ENCODE results near the gene HADHB.

The HADHB gene

GRCh38 chr2:26244309-26245230, at the start of gene HADHB, which contains the start of gene HADHA:
Gene HADHB, plus strand, starts transcription at chr2:26244939. Its CDS starts 9,316 bp downstream, at chr2:26254255.
Gene HADHA, minus strand, starts transcription at chr2:26244632. Its CDS starts 36 bp downstream, at chr2:26244596.
- DNase-seq (ENCODE audit: low read depth in 2 of 2), result peak; percentile 65 to 73

DNA sequence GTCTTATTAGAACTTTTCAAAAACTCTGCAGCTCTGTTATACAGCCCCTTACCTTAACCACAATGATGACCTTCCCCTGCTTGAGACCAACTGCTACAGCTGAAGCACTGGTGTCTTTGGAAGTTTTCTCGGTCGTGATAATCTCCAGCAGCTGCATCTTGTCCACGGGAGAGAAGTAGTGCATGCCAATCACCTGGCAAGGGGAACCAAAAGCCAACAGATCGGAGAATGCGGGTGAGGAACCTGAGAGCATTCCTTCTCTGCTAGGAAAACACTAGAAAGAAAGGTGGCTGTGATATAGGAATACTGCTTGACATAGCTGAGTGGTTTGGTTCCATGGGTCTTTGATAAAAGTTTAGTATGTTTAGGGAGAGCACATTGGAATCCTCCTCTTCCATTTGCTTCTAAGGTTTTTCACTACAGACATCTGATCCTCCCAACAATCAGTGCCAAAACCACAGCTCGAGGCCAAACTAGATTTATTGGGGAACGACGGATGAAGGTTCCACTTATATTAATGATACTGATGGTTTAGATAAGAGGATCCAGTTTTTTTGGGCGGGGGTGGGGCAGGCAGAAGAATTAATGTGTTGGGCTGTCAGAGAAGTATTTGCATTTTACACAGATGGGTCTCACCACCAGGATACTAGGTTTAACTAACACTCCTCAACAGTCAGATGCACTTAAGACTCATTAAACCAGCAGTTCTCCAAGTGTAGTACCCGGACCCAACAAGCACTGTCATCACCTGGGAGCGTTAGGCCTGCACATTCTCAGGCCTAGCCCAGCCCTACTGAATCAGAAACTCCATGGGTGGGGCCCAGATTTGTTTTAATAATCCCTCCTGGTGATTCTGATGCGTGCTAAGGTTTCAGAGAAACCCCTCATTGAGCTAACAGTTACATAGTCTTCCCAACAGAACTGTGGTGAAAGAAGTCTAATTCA, 49.4 kb upstream of the HADHB start:
- no peak for DNase-seq (ENCODE audit: low read depth in 2 of 2)

- DNase-seq (ENCODE audit: low read depth in 2 of 2), result no peak
These were observed 47.9 kb upstream of the HADHB start for GRCh38 chr2:26196683-26197418.

GRCh38 chr2:26197516-26197915, 47.2 kb upstream of the HADHB start:
- DNase-seq (ENCODE audit: low read depth in 2 of 2), result no peak

DNA sequence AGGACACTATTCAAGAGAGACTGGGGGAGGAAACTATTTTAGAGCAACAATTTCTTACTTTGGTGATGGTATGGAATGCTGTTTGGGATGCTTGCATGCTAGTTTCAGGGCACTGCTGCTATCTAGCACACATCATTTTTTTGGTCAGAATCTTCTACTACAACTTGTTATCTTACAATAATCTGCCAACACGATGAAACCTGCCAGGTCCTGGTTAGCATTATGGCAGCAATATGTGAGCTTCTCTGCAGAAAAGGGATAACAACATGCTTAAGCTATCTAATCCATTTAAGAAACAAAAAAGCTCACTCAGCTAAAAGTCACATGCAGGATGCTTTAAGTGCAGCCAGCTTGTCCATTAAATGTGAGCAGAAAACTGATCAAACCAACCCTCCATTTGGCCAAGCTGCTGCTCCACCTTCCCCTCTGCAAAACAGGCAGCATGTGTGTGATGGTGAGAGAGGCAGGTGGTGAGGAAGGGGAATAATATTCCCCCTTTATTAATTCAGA, 41.7 kb upstream of the HADHB start:
- DNase-seq (ENCODE audit: low read depth in 2 of 2), result no peak

- no peak for DNase-seq (ENCODE audit: low read depth in 2 of 2)
These were observed 40.8 kb upstream of the HADHB start for GRCh38 chr2:26203906-26204305.

DNA sequence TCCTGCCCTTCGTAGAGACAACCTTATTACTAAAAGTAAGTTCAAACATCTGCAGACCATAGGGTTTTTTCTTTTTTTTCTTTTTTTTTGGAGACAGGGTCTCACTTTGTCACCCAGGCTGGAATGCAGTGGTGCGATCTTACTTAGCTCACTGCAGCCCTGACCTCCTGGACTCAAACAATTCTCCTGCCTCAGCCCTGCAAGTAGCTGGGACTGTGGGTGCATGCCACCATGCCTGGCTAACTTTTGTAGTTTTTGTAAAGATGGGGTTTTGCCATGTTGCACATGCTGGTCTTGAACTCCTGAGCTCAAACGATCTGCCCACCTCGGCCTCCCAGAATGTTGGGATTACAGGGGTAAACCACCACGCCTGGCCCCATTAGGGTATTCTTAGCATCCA, 32.7 kb upstream of the HADHB start:
- no peak for DNase-seq (ENCODE audit: low read depth in 2 of 2)

GRCh38 chr2:26214759-26215158, 30.0 kb upstream of the HADHB start:
- DNase-seq (ENCODE audit: low read depth in 2 of 2), result no peak

DNA sequence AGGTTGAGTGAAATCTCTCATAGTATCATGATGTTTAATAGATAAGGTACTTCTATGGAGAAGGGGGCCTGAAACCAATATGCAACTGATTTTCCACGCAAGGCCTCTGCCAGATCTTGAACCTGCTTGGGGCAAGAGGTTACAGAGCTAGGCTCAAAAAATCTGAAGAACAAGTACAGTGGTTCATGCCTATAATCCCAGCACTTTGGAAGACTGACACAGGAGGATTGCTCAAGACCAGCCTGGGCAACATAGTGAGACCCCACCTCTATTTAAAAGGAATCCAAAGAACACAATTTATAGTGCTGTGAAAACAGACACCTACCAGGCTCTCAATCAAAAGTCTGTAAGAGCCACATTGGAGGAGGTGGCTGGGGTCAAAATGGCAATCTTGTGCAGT, 28.9 kb upstream of the HADHB start:
- DNase-seq (ENCODE audit: low read depth in 2 of 2), result no peak

- no peak for DNase-seq (ENCODE audit: low read depth in 2 of 2)
These were observed 28.2 kb upstream of the HADHB start for GRCh38 chr2:26216587-26216986.

GRCh38 chr2:26217720-26218119, 27.0 kb upstream of the HADHB start:
- no peak for DNase-seq (ENCODE audit: low read depth in 2 of 2)

GRCh38 chr2:26223018-26223417, 21.7 kb upstream of the HADHB start:
- DNase-seq (ENCODE audit: low read depth in 2 of 2), result no peak

DNA sequence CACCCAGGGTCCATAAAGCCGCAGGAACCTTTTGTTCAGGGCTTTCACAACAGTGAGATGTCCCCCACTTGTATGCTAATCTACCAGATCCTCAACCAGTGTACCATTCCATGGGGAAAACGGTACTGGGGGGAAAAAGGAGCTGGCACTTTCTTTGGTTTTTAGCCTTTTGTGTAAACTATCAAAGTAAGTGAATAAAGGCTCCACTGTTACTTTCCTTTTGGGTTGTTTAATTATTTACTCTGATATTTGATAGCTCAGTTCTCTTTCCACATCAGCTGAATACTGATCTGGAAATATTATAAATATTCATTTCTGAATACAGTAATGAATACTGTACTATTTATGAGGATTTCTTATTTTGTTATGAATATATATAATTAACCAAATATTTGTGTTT, 20.6 kb upstream of the HADHB start:
- DNase-seq (ENCODE audit: low read depth in 2 of 2), result no peak

DNA sequence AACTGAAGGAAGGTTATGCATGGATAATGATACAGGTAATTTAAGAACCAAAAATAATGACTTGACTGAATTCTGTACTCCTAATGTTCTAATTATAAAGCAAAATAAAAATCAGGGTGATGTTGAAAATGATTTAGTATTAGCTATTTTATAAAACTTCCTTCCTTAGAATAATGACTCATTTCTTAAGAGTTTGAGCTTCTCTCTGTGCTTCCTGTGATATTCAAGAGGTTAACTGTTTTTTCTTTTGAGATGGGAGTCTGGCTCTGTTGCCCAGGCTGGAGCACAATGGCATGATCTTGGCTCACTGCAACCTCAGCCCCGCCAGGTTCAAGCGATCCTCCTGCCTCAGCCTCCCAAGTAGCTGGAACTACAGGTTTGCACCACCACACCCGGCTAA, 15.1 kb upstream of the HADHB start:
- DNase-seq (ENCODE audit: low read depth in 2 of 2), result no peak

DNA sequence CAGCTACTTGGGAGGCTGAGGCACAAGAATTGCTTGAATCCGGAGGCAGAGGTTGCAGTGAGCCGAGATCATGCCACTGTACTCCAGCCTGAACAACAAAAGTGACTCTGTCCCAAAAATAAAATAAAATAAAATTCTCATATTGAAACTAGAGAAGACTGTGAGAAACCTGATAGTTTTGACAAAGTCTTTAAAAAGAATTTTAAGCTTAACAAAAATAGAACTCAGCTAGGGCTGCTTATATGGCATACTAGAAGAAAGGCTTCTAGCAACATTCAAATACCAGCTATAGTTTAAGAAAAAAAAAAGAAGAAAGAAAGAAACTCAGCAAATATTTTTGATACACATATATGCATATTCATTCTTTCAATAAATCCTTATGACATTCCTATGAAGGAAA, 13.9 kb upstream of the HADHB start:
- no peak for DNase-seq (ENCODE audit: low read depth in 2 of 2)

DNA sequence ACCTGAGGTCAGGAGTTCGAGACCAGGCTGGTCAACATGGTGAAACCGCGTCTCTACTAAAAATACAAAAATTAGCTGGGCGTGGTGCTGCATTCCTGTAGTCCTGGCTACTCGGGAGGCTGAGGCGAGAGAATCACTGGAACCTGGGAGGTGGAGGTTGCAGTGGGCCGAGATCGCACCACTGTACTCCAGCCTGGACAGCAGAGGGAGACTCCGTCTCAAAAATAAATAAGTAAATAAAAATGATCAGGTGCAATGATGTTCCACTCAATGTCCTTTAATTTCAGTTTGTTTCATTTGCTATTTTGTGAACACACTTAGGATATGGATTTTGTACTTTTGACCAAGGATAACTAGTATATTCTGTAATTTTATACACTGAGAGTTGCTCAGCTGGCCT, 9.7 kb upstream of the HADHB start:
- DNase-seq (ENCODE audit: low read depth in 2 of 2), result no peak

GRCh38 chr2:26237868-26238267, 6.9 kb upstream of the HADHB start:
- no peak for DNase-seq (ENCODE audit: low read depth in 2 of 2)

- no peak for DNase-seq (ENCODE audit: low read depth in 2 of 2)
These were observed 6.3 kb upstream of the HADHB start for GRCh38 chr2:26238311-26238958.

GRCh38 chr2:26241928-26242436, 2.8 kb upstream of the HADHB start:
- no peak for DNase-seq (ENCODE audit: low read depth in 2 of 2)

- DNase-seq (ENCODE audit: low read depth in 2 of 2), result no peak
These were observed 1.1 kb upstream of the HADHB start for GRCh38 chr2:26243470-26244308.

Measured in activated CD8-positive, alpha-beta memory T cell treated with anti-CD3 and anti-CD28 coated beads for 4 hours (primary cell).